LNCaP clone FGC (cell line): ENCODE data around the gene SLC12A6.
A peak's percentile ranks its signal among the peaks of the same experiment; 100 is the strongest.
"Not testable (repeated sequence)": the region's sequence is repeated elsewhere in the genome, so short reads cannot be mapped to it uniquely, and the experiment has no call there.

Experiments
- DNase-seq: peaks from one replicate; pipeline ENCODE4 v3.0.0-alpha.2; 2011; ENCODE audit warnings: low read depth
- H3K4me3 ChIP-seq: 2 replicates; pipeline ENCODE4 v1.5.1; 2011; ENCODE audit warnings: mild to moderate bottlenecking, low read depth, low read length, control low read depth
- TF ChIP-seq, protein P1 (sequence below): IDR thresholded peaks from 2 replicates; pipeline ENCODE4 v1.5.1; 2012; ENCODE audit warnings: mild to moderate bottlenecking; ENCODE audit not compliant: control insufficient read depth, insufficient read depth; ENCODE audit errors: extremely low read depth

SLC12A6 gene

GRCh38 chr15:34342737-34343575 lies 5.4 kb upstream of the SLC12A6 start, which contains the start of the genes NOP10 and NUTM1:
NOP10 (minus strand) TSS chr15:34343136; CDS start chr15:34343073, 63 bp downstream.
NUTM1 (plus strand) TSS chr15:34343315; CDS start chr15:34343697, 382 bp downstream.
- TF ChIP-seq, protein P1, sequence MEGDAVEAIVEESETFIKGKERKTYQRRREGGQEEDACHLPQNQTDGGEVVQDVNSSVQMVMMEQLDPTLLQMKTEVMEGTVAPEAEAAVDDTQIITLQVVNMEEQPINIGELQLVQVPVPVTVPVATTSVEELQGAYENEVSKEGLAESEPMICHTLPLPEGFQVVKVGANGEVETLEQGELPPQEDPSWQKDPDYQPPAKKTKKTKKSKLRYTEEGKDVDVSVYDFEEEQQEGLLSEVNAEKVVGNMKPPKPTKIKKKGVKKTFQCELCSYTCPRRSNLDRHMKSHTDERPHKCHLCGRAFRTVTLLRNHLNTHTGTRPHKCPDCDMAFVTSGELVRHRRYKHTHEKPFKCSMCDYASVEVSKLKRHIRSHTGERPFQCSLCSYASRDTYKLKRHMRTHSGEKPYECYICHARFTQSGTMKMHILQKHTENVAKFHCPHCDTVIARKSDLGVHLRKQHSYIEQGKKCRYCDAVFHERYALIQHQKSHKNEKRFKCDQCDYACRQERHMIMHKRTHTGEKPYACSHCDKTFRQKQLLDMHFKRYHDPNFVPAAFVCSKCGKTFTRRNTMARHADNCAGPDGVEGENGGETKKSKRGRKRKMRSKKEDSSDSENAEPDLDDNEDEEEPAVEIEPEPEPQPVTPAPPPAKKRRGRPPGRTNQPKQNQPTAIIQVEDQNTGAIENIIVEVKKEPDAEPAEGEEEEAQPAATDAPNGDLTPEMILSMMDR, result peak; percentile 93
- peak; percentile 84 for DNase-seq
- peak within 1 kb of the TSS; percentile 93 for H3K4me3 ChIP-seq

DNA sequence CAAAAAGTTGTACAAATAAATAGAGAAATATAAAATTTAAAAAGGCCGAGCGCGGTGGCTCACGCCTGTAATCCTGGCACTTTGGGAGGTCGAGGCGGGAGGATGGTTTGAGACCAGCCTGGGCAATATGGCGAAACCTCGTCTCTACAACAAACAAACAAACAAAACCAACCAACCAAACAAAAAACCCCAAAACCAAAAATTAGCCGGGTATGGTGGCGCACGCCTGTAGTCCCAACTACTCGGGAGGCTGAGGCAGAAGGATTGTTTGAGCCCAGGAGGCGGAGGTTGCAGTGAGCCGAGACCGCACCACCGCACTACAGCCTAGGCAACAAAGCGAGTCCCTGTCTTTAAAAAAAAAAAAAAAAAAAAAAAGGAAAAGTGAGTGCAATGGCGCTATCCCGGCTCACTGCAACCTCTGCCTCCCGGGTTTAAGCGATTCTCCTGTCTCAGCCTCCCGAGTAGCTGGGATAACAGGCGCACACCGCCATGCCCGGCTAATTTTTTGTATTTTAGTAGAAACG lies 4.7 kb upstream of the SLC12A6 start:
- not testable (repeated sequence) for DNase-seq

GRCh38 chr15:34341381-34342212 lies 4.0 kb upstream of the SLC12A6 start:
- TF ChIP-seq, protein P1, result no peak
- DNase-seq, result no peak
- peak overlapping the region; percentile 93 for H3K4me3 ChIP-seq

More for the DNA sequence above, 4.7 kb upstream of the SLC12A6 start:
- peak overlapping the region; percentile 93 for H3K4me3 ChIP-seq

GRCh38 chr15:34339946-34340345 lies 2.4 kb upstream of the SLC12A6 start:
- H3K4me3 ChIP-seq, result no peak overlapping the region
- TF ChIP-seq, protein P1, result no peak
- no peak for DNase-seq

DNA sequence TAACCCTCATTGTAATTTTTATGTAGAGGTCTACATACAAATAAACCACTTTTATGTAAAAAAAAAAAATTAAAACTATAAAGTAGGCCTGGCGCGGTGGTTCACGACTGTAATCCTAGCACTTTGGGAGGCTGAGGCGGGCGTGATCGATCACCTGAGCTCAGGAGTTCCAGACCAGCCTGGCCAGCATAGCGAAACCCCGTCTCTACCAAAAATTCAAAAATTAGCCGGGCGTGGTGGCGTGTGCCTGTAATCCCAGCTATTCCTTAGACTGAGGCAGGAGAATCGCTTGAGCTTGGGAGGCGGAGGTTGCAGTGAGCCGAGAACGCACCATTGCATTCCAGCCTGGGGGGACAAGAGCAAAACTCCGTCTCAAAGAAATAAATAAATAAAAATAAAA lies 766 bp upstream of the SLC12A6 start:
- TF ChIP-seq, protein P1, result no peak
- no peak for DNase-seq
- H3K4me3 ChIP-seq, result peak overlapping the region; percentile 81

DNA sequence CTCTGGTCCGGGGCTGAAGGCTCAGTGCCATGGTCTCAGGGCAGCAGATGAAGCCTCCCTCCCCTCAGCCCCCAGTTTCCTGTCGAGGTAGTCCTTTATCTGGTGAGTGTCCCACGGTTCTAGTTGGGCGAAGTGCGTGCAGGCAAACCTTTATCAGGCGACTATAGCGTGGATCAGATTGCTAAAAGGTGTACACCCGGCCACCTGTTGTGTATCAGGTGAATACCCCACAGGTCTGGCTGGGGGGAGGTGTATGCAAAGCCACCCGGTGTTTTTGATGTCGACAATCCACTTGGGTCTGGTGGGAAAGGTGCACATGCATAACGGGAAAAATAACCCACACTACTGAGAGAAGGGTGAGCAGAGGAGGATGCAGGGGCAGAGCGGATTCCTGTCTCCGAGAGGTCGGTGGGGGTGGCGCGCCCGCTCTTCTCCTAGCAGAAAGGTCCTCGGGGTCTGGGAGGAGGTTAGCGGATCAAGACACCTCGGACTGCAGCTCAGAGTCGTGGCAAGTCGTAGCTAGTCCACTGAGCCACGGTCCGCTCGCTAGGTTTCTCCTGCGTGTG lies 507 bp downstream of the SLC12A6 start:
- peak overlapping the region; percentile 81 for H3K4me3 ChIP-seq
- TF ChIP-seq, protein P1, result no peak
- DNase-seq, result no peak
